HG03469 (cell line): ENCODE results near the gene COMMD1.
"Not testable (repeated sequence)": the region's sequence is repeated elsewhere in the genome, so short reads cannot be mapped to it uniquely, and the experiment has no call there.

Experiments
- ATAC-seq: cut with Tn5 transposase; IDR thresholded peaks from one replicate; pipeline ENCODE4 v1.9.1; 2021; ENCODE audit warnings: mild to moderate bottlenecking, moderate library complexity, moderate number of reproducible peaks; ENCODE audit not compliant: unreplicated experiment

The COMMD1 gene

GRCh38 chr2:62065243-62065642, 159.8 kb downstream of the COMMD1 start:
- ATAC-seq = no peak

DNA sequence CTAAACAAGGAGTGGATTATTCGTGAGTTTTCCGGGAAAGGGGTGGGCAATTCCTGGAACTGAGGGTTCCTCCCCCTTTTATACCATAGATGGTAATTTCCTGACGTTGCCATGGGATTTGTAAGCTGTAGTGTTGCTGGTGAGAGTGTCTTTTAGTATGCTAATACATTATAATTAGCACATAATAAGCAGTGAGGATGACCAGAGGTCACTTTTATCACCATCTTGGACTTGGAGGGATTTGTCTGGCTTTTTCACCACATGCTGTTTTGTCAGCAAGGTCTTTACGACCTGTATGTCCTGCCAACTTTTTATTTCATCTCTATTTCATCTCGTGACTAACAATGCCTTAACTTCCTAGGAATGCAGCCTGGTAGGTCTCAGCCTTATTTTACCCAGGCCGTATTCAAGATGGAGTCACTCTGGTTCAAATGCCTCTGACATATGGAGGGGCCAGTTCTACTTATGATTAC, 165.7 kb downstream of the COMMD1 start:
- no peak for ATAC-seq

DNA sequence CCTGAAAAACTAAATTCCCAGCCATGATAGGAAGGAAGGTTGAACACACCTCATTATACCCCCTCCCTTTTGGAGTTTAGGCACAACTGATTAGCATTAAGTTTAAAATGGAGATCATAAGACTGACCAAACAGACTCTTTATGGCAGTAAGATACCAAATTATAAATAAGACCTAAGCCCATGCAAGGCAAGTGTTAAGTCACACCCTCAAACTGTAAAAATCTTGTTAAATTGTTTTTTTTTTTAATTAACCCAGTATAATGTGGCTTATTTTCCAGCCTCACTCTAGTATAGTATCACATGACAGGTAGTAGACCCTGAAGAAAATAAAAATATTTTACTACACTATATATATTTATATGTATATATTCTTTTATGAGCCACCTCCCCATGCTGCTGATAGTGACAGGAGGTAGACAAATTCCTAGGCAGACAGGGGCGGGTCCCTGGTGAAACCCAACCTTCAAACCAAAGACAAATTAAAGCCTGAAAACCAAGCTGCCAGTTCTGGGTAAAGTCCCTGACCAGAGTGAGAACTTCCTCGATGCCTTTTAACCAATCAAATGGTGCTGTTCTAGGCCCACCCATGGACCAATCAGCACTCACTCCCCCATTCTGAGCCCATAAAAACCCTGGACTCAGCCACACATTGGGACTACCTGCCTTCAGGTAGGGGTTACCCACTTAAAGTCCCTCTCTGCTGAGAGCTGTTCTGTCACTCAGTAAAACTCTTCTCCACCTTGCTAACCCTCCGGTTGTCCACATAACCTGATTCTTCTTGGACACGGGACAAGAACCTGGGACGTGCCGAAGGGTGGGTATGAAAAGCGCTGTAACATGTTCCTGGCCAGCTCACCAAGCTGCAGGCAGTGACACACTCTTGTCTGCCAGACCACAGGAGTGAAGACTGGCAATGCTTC, 166.5 kb downstream of the COMMD1 start:
- no peak for ATAC-seq

GRCh38 chr2:62074233-62074632, 168.8 kb downstream of the COMMD1 start:
- no peak for ATAC-seq

DNA sequence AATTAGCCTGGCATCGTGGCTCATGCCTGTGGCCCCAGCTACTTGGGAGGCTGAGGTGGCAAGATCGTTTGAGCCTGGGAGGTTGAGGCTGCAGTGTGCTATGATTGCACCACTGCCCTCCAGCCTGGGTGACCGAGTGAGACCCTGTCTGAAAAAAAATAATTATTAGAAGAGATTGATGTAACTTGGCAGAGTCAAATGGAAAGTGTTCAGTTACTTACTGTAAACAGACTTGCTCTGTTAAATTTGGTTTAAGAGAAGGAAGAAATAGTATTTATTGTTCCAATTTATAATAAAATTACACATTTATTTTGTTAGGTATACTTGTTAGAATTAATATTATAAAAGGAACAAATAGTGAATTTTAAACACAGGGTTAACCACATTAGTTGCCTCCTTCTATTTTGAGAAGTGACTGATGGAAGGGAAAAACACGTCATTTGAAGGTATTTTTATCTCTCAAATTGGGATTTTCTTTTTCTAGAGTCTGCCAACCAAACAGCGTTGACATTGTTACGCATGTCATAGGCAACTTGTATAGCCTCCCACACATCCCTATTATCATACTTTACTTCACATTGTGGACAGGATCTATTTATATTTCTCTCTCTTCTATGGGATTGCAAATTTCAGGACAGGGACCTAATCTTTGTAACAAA, 171.6 kb downstream of the COMMD1 start:
- no peak for ATAC-seq

DNA sequence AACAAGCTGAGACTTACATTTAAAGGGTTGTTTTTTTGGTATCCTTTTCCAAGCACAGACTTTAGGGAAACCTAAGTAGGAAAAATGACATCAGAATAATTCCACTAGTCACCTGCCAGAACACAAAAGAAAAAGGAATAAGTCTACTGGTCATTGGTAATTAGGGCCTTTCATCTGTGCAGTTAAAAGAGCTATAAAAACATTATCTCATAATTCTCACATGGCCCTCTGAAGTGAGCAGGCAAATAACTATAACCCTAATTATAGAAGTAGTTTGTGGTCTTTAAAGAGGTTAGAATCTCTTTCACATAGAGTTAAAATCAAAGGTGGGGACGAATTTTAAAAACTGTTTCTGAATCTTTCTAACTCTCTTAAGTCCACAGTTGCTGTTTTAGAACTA, 179.3 kb downstream of the COMMD1 start:
- no peak for ATAC-seq

GRCh38 chr2:62089658-62090057, 184.2 kb downstream of the COMMD1 start:
- no peak for ATAC-seq

DNA sequence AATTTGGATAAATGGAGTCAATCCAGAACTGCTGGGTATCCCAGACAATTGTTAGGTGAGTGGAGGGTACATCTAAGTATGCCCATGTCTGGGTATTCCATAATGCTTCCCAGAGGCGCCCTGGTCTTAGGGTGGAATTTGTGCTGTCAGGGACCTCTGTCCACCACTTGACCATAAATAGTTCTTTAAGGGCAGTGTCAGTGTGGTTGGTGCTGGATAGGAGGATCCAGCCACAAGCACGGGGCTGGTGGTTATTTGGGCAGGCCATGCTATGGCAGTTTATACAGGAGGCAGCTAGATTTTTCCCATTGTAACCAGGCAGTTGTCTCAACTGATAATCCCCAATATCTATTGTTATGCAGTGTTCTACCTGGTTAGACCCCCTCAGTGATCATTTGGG, 186.0 kb downstream of the COMMD1 start:
- no peak for ATAC-seq

DNA sequence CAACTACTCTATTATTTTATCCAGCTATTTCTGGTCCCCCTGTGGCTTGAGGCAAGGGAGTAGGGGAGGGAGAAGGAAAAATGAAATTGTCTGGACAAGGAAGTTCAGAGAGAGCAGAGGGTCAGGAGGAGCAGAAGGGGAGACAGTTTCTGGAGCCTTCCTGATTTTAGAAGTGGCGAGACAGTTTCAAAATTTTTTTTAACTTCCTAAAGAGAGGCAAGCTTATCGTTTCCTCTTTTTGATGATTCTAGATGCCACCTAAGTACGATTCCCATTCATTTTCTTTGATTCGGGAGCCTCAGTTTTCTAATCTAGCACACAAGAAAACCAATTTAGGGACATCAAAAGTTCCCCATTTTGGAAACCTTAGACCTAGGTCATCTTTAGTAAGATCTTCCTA, 193.6 kb downstream of the COMMD1 start:
- ATAC-seq = no peak

DNA sequence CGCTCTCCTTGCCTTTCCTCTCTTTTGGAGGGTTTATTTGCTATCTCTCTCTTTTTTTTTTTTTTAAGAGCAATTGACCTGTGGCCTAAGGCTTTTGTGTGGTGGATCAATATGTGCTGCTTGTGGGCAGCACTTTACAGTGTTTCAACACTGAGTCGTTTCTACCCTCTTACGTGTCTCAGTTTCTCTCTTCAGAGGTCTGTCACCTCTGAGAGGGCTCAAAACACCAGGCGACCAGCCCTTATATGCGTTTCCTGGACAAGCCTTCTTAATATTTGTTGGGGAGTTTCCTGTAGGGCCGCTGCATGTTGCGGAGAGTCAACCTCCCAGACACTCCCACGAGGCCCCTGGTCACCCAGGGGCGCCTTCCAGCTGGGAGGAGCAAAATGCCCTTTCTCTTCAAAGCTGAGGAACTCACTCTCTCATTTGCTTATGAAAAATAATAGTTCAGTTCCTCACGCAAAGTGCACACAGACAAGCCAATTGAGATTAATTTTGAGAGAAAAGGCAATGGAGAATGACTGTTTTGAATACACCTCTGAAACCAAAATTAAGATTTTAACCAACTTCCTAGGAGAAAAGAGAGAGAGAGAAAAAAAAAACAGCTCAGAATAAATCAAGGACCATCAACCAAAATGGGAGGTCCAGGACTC, 194.2 kb downstream of the COMMD1 start:
- peak; percentile 71 for ATAC-seq

GRCh38 chr2:62101886-62102285, 196.4 kb downstream of the COMMD1 start:
- ATAC-seq = no peak

DNA sequence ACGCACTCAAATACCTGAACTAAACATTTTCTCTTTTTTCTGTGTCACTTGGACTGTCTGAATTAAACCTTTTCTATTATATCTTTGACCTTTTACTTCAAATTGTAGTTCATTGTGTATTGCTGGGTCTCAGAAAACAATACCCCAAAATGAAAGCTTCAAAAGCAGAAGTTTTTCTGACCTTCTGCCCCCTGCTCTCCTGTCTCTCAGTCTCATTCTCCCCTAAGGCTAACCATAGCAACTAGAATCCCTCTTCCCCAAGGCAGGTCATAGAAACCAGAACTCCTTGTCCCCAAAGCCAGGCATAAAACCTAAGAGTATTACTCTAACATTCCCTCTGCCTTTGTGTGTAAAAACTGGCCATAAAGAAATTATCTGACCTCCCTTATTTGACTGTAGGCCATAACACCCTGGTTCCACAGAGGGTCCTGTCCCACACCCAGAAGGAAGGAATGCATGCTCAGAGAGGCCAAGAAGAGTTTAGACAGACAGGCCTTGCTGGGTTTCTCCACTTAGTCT, 197.0 kb downstream of the COMMD1 start:
- ATAC-seq = no peak

DNA sequence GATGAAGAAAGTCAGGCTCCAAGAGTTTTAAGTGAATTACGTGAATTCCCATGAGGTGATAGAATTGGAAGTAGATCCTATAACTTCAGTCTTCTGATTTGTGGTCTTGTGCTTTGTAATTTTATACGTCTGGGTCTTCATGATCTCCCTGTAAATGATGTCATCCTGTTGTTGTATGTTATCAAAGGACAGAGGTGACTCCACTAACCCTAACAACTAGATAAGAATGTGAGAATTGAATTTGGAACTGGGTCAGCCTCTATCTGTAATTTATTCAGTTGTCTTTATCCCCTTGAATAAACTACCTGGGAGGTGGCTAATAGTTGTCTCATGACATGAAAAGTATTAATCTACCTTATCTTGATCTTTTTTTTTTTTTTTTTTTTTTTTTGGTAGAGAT, 204.1 kb downstream of the COMMD1 start:
- no peak for ATAC-seq

DNA sequence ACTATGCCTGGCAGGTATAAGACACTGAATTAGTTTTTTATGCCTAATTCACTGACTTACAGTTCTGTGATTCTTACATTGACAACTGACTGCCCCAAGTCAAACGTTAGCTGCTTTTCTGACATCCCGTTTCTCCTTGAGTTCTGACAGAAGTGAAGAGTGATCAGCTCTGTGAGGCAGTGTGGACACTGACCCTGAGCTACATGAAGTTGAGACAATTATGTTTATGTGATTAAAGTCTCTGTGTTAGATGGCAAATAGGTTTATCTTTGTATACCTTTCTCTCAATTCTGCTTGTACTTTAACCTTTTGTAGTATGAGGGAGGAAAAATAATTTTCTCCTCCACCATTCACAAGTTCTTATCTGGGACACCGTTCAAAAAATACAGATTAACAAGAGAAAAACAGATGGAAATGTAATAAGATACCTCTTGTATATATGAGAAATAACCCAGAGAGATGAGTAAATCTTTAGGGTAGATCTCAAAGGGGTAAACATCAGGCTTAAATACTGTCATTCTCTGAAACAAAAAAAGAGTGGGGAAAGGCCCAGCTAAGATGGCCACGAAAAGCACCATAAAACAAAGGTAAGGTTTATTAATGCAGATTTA, 205.0 kb downstream of the COMMD1 start:
- no peak for ATAC-seq

- no peak for ATAC-seq
Observed at GRCh38 chr2:62112179-62112578, 206.7 kb downstream of the COMMD1 start.

DNA sequence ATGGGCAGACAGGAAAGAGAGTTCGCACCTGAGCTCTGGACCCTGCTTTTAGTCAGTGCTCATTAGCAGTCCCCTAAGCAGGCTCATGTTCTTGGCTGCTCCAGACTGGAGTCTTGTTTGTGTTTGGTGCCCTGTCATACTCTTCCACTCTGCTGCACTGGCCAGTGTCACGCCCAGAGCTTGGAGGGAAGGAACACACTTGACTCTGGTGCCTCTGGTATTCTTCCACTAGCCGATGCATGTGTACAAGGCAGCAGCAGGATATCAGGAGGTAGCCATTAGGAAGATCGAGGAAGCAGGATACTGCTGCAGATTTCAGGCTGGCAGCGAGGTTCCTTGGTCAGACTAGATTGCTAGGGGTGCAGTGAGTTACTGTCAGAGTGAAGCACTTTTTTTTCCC, 209.1 kb downstream of the COMMD1 start:
- ATAC-seq = no peak

DNA sequence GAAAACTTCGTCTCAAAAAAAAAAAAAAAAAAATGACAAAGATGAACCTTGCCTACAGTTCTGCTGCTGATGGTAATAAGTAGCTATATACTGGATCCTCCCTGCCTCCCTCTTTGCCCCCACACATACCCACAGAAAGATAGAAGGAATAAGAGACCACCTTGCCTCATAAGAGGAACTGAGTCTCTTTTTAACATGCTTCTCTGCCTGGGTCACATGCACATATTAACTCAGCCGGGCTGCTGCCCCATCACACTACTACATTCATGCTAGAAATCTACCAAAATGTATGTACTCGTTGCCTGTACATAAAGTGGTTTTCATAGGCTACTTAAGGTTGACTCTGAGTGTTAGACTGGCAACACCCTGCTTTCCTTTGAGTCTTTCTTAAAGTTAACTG, 211.5 kb downstream of the COMMD1 start:
- no peak for ATAC-seq

GRCh38 chr2:62118160-62118559, 212.7 kb downstream of the COMMD1 start:
- ATAC-seq = no peak

- no peak for ATAC-seq
Observed at GRCh38 chr2:62119311-62119974, 214.0 kb downstream of the COMMD1 start.

DNA sequence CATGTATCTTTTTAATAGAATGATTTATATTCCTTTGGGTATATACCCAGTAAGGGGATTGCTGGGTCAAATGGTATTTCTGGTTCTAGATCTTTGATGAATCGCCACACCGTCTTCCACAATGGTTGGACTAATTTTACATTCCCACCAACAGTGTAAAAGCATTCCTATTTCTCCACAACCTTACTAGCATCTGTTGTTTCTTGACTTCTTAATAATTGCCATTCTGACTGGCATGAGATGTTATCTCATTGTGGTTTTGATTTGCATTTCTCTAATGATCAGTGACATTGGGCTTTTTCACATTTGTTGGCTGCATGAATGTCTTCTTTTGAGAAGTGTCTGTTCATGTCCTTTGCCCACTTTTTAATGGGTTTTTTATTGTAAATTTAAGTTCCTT, 220.8 kb downstream of the COMMD1 start:
- ATAC-seq = not testable (repeated sequence)
